ENCODE data around the gene PGAP6. TPM values are rescaled to one million over a fixed set of nuclear protein-coding genes. Genes with fewer than 3 reads are reported as not detected.

The PGAP6 gene
- total and polyA plus RNA-seq, 2 of the 13 experiments (the other 11 are each of a cell fraction or from before 2014, with no cell fraction given) = 52.7 to 136 TPM

DNA sequence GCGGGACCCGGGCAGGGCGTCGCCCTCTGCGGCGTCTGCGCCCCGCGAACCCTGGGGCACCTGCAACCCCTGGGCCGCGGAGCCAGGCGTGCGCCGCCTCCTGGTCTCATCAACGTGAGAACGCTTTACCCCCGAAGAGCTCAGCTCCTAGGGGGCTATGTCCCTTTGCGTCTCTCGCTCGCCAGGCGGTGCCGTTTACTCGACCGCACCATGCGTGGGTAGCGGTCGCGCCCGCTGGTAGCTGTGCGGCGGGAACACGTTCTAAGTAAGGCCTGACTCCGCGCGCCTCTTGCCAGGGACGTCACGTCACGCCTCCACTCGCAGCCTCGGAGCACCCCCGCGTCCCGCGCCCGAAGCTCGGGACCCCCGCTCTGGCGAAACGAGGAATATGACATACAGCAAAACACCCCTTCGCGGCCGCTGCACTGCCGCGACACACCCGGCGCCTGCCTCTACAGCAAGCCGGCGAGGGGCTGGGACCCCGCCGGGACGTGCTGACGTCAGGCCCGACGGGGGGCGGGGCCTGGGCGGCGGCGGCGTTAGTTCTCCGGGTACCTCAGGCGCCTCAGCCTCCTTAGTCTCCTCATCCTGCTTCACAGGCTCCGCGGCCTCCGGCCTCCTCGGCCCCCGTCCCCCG, 43.4 kb upstream of the PGAP6 start, which contains the start of gene RAB11FIP3 (continued):
- TF ChIP-seq TEAD2 (CRISPR knock-in tag; IDR thresholded peaks at IDR 0.05) = peak; percentile 52; the same call in 1 of the 2 replicates
- peak; percentile 90 for TF ChIP-seq ISX (CRISPR knock-in tag; conservative IDR thresholded peaks at IDR 0.05)
- TF ChIP-seq, protein P1, sequence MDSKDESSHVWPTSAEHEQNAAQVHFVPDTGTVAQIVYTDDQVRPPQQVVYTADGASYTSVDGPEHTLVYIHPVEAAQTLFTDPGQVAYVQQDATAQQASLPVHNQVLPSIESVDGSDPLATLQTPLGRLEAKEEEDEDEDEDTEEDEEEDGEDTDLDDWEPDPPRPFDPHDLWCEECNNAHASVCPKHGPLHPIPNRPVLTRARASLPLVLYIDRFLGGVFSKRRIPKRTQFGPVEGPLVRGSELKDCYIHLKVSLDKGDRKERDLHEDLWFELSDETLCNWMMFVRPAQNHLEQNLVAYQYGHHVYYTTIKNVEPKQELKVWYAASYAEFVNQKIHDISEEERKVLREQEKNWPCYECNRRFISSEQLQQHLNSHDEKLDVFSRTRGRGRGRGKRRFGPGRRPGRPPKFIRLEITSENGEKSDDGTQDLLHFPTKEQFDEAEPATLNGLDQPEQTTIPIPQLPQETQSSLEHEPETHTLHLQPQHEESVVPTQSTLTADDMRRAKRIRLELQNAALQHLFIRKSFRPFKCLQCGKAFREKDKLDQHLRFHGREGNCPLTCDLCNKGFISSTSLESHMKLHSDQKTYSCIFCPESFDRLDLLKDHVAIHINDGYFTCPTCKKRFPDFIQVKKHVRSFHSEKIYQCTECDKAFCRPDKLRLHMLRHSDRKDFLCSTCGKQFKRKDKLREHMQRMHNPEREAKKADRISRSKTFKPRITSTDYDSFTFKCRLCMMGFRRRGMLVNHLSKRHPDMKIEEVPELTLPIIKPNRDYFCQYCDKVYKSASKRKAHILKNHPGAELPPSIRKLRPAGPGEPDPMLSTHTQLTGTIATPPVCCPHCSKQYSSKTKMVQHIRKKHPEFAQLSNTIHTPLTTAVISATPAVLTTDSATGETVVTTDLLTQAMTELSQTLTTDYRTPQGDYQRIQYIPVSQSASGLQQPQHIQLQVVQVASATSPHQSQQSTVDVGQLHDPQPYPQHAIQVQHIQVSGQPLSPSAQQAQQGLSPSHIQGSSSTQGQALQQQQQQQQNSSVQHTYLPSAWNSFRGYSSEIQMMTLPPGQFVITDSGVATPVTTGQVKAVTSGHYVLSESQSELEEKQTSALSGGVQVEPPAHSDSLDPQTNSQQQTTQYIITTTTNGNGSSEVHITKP (CRISPR knock-in tag; IDR thresholded peaks at IDR 0.05; ENCODE audit: low read depth) = 0 out of 2 replicates have a peak, but pooled peaks have one; percentile 28
- TF ChIP-seq, protein P2, sequence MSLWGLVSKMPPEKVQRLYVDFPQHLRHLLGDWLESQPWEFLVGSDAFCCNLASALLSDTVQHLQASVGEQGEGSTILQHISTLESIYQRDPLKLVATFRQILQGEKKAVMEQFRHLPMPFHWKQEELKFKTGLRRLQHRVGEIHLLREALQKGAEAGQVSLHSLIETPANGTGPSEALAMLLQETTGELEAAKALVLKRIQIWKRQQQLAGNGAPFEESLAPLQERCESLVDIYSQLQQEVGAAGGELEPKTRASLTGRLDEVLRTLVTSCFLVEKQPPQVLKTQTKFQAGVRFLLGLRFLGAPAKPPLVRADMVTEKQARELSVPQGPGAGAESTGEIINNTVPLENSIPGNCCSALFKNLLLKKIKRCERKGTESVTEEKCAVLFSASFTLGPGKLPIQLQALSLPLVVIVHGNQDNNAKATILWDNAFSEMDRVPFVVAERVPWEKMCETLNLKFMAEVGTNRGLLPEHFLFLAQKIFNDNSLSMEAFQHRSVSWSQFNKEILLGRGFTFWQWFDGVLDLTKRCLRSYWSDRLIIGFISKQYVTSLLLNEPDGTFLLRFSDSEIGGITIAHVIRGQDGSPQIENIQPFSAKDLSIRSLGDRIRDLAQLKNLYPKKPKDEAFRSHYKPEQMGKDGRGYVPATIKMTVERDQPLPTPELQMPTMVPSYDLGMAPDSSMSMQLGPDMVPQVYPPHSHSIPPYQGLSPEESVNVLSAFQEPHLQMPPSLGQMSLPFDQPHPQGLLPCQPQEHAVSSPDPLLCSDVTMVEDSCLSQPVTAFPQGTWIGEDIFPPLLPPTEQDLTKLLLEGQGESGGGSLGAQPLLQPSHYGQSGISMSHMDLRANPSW (CRISPR knock-in tag; IDR thresholded peaks at IDR 0.05; ENCODE audit: borderline replicate concordance) = no peak
- TF ChIP-seq FOXP1 (IDR thresholded peaks at IDR 0.05) = no peak
- TF ChIP-seq FOXP1 (CRISPR knock-in tag; IDR thresholded peaks at IDR 0.05) = no peak
- TF ChIP-seq ZNF496 (CRISPR knock-in tag; IDR thresholded peaks at IDR 0.05; ENCODE audit: insufficient replicate concordance) = no peak
- no peak for TF ChIP-seq CENPT (CRISPR knock-in tag; IDR thresholded peaks at IDR 0.05; ENCODE audit: low read depth)
- no peak for TF ChIP-seq MAFK (conservative IDR thresholded peaks at IDR 0.05 in 1 of 2, IDR thresholded peaks at IDR 0.05 in 1 of 2; ENCODE audit: low read length in 2 of 2)
- TF ChIP-seq BRCA1 (CRISPR knock-in tag; IDR thresholded peaks at IDR 0.05) = 0 out of 2 replicates have a peak, but pooled peaks have one; percentile 37
- TF ChIP-seq HIVEP1 (CRISPR knock-in tag; IDR thresholded peaks at IDR 0.05) = peak; percentile 88
- TF ChIP-seq, protein P3, sequence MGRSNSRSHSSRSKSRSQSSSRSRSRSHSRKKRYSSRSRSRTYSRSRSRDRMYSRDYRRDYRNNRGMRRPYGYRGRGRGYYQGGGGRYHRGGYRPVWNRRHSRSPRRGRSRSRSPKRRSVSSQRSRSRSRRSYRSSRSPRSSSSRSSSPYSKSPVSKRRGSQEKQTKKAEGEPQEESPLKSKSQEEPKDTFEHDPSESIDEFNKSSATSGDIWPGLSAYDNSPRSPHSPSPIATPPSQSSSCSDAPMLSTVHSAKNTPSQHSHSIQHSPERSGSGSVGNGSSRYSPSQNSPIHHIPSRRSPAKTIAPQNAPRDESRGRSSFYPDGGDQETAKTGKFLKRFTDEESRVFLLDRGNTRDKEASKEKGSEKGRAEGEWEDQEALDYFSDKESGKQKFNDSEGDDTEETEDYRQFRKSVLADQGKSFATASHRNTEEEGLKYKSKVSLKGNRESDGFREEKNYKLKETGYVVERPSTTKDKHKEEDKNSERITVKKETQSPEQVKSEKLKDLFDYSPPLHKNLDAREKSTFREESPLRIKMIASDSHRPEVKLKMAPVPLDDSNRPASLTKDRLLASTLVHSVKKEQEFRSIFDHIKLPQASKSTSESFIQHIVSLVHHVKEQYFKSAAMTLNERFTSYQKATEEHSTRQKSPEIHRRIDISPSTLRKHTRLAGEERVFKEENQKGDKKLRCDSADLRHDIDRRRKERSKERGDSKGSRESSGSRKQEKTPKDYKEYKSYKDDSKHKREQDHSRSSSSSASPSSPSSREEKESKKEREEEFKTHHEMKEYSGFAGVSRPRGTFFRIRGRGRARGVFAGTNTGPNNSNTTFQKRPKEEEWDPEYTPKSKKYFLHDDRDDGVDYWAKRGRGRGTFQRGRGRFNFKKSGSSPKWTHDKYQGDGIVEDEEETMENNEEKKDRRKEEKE (IDR thresholded peaks at IDR 0.05) = no peak
- TF ChIP-seq ASH2L (IDR thresholded peaks at IDR 0.05; ENCODE audit: insufficient read length, low read depth, low read length) = peak; percentile 60
- TF ChIP-seq ESRRA (CRISPR knock-in tag; IDR thresholded peaks at IDR 0.05; ENCODE audit: low read depth) = no peak
- TF ChIP-seq ZNF350 (CRISPR knock-in tag; IDR thresholded peaks at IDR 0.05; ENCODE audit: borderline replicate concordance, low read depth) = peak; percentile 61; the same call in 1 of the 2 replicates
- TF ChIP-seq, protein P4, sequence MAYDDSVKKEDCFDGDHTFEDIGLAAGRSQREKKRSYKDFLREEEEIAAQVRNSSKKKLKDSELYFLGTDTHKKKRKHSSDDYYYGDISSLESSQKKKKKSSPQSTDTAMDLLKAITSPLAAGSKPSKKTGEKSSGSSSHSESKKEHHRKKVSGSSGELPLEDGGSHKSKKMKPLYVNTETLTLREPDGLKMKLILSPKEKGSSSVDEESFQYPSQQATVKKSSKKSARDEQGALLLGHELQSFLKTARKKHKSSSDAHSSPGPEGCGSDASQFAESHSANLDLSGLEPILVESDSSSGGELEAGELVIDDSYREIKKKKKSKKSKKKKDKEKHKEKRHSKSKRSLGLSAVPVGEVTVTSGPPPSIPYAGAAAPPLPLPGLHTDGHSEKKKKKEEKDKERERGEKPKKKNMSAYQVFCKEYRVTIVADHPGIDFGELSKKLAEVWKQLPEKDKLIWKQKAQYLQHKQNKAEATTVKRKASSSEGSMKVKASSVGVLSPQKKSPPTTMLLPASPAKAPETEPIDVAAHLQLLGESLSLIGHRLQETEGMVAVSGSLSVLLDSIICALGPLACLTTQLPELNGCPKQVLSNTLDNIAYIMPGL (CRISPR knock-in tag; IDR thresholded peaks at IDR 0.05; ENCODE audit: borderline replicate concordance in 1 of 2, low read depth in 1 of 2) = peak; percentile 90 to 92
- peak; percentile 69; the same call in 1 of the 2 replicates for TF ChIP-seq ZNF737 (CRISPR knock-in tag; IDR thresholded peaks at IDR 0.05; ENCODE audit: borderline replicate concordance)
